B cell (primary cell): ENCODE results near the gene DACH1. TPM values are rescaled to one million over a fixed set of nuclear protein-coding genes. Genes with fewer than 3 reads are reported as not detected.

ENCODE experiments used
- ATAC-seq: fragments of 200-7000 bp; cut with Tn5 transposase; one replicate; pipeline ENCODE4 v1.10.0; 2021; ENCODE audit warnings: low read depth, mild to moderate bottlenecking, moderate number of reproducible peaks, moderate library complexity
- CTCF ChIA-PET: fragments of 350-600 bp; sonication (Branson Sonifier 250); formaldehyde crosslinking; loops from one replicate; lab custom pipeline; 2021; ENCODE audit warnings: antibody characterized with exemption, inconsistent platforms; lab: Charles Lee
- POLR2A ChIA-PET: fragments of 350-600 bp; sonication (Branson Sonifier 250); formaldehyde crosslinking; loops from one replicate; lab custom pipeline; 2021; ENCODE audit warnings: antibody characterized with exemption; lab: Charles Lee
- DNase-seq: peaks from one replicate; pipeline ENCODE4 v3.0.0; 2013
- H2AFZ ChIP-seq: 2 replicates; pipeline ENCODE4 v1.6.1; 2012; ENCODE audit warnings: mild to moderate bottlenecking, low read depth, low read length; ENCODE audit not compliant: insufficient read depth, poor library complexity, severe bottlenecking
- H3K27ac ChIP-seq, 2 donors: 1 replicate in 1 of 2; 2 replicates in 1 of 2; pipeline ENCODE4 v1.5.1; 2012 to 2013; ENCODE audit warnings: low read length in 2 of 2, mild to moderate bottlenecking in 2 of 2, moderate library complexity in 1 of 2
- H3K27me3 ChIP-seq, 4 experiments: fragments of 200-600 bp in 1 of 4; sonication (generic) in 1 of 4; replicated peaks in 1 of 4; 1 replicate in 2 of 4; 2 replicates in 2 of 4; pipeline versions ENCODE4 v1.6.1 to v1.7.0; 2013 to 2016; ENCODE audit warnings: low read length in 3 of 4, mild to moderate bottlenecking in 2 of 4, mixed read lengths in 1 of 4, moderate library complexity in 1 of 4; ENCODE audit not compliant: insufficient read depth in 4 of 4, control insufficient read depth in 3 of 4; ENCODE audit errors: control extremely low read depth in 1 of 4
- H3K36me3 ChIP-seq, 2 experiments: replicated peaks in 1 of 2; 1 replicate in 1 of 2; 2 replicates in 1 of 2; pipeline versions ENCODE4 v1.6.1 to v1.7.1; 2013; ENCODE audit warnings: low read length in 1 of 2; ENCODE audit not compliant: insufficient read depth in 2 of 2, control insufficient read depth in 1 of 2; ENCODE audit errors: control extremely low read depth in 1 of 2, extremely low read depth in 1 of 2
- H3K4me1 ChIP-seq, 2 donors: fragments of 200-600 bp in 1 of 2; sonication (generic) in 1 of 2; 1 replicate in 1 of 2; 2 replicates in 1 of 2; pipeline versions ENCODE4 v1.5.1 to v1.6.1; 2013 to 2017; ENCODE audit warnings: low read length in 2 of 2; ENCODE audit not compliant: control insufficient read depth in 2 of 2, insufficient read depth in 2 of 2
- H3K4me2 ChIP-seq: replicated peaks from 2 replicates; pipeline ENCODE3; 2012; ENCODE audit warnings: mild to moderate bottlenecking, low read depth, low read length; ENCODE audit not compliant: poor library complexity, severe bottlenecking
- H3K4me3 ChIP-seq, 5 experiments: fragments of 200-600 bp in 1 of 5; sonication (generic) in 1 of 5; 1 replicate in 3 of 5; 2 replicates in 2 of 5; pipeline versions ENCODE4 v1.5.1 to v1.7.0; 2011 to 2016; ENCODE audit warnings: low read length in 4 of 5, mild to moderate bottlenecking in 4 of 5, low read depth in 2 of 5, control low read depth in 1 of 5, moderate library complexity in 1 of 5; ENCODE audit not compliant: insufficient read depth in 1 of 5; ENCODE audit errors: control extremely low read depth in 1 of 5, extremely low read depth in 1 of 5
- H3K79me2 ChIP-seq: fragments of 200-600 bp; sonication (generic); one replicate; pipeline ENCODE4 v1.6.0; 2016; ENCODE audit warnings: low read length; ENCODE audit not compliant: control insufficient read depth, insufficient read depth
- H3K9ac ChIP-seq: fragments of 200-600 bp; sonication (generic); 2 replicates; pipeline ENCODE4 v1.6.1; 2017; ENCODE audit warnings: mild to moderate bottlenecking, low read length, moderate library complexity
- H3K9me3 ChIP-seq, 3 donors: one replicate each; pipeline versions ENCODE4 v1.6.1 to v1.7.1; 2013; ENCODE audit warnings: low read length in 2 of 3; ENCODE audit not compliant: control insufficient read depth in 2 of 3, insufficient read depth in 1 of 3; ENCODE audit errors: control extremely low read depth in 1 of 3
- H4K20me1 ChIP-seq: 2 replicates; pipeline ENCODE4 v1.6.0; 2012; ENCODE audit warnings: mild to moderate bottlenecking, low read length; ENCODE audit not compliant: insufficient read depth, control insufficient read depth, poor library complexity, severe bottlenecking
- H3K27ac Mint-ChIP-seq: one replicate; pipeline ENCODE4 v1.8.0; 2021; ENCODE audit warnings: mixed read lengths
- H3K27me3 Mint-ChIP-seq: one replicate; pipeline ENCODE4 v1.8.0; 2021; ENCODE audit warnings: mixed read lengths
- H3K4me1 Mint-ChIP-seq: one replicate; pipeline ENCODE4 v1.8.0; 2021; ENCODE audit warnings: mixed read lengths
- H3K4me3 Mint-ChIP-seq: one replicate; pipeline ENCODE4 v1.8.0; 2021; ENCODE audit warnings: mixed read lengths
- H3K9me3 Mint-ChIP-seq: one replicate; pipeline ENCODE4 v1.8.0; 2022; ENCODE audit warnings: mixed read lengths; ENCODE audit not compliant: insufficient read depth
- CTCF ChIP-seq: fragments of 200-600 bp; IDR thresholded peaks from one replicate; pipeline ENCODE4 v1.8.0; 2022; ENCODE audit warnings: antibody characterized with exemption, mild to moderate bottlenecking
- EZH2 ChIP-seq: IDR thresholded peaks from 2 replicates; pipeline ENCODE4 v1.6.1; 2012; ENCODE audit warnings: borderline replicate concordance, low read depth, mild to moderate bottlenecking, moderate library complexity, low read length; ENCODE audit not compliant: insufficient read depth, poor library complexity, severe bottlenecking
- WGBS: methylation state at CpG from one replicate; pipeline ENCODE4 v1.1.5; 2013; ENCODE audit warnings: missing lambda C conversion rate; ENCODE audit not compliant: insufficient coverage; 5-methylcytosine and 5-hydroxymethylcytosine counted together
- intact Hi-C: fragments of 100-400 bp; cut with micrococcal nuclease; formaldehyde crosslinking; loops from one replicate; pipeline ENCODE4 v1.10.0; 2022
- polyA plus RNA-seq: library from polyadenylated mRNA; depleted of rRNA; stranded (reverse); fragments of >200 nt; gene quantifications from 2 replicates; pipeline ENCODE4 v1.2.3, GENCODE V29; 2012
- total RNA-seq, 2 donors: library from RNA; stranded (reverse); fragments of 120-200 nt in 1 of 2; gene quantifications; 1 replicate in 1 of 2; 2 replicates in 1 of 2; pipeline versions ENCODE4 v1.2.3 to v1.2.4, GENCODE V29; 2013 to 2022

DACH1 gene
- total and polyA plus RNA-seq, 2 donors (not counting 1 experiment from before 2014, with no cell fraction given) = not detected

DNA sequence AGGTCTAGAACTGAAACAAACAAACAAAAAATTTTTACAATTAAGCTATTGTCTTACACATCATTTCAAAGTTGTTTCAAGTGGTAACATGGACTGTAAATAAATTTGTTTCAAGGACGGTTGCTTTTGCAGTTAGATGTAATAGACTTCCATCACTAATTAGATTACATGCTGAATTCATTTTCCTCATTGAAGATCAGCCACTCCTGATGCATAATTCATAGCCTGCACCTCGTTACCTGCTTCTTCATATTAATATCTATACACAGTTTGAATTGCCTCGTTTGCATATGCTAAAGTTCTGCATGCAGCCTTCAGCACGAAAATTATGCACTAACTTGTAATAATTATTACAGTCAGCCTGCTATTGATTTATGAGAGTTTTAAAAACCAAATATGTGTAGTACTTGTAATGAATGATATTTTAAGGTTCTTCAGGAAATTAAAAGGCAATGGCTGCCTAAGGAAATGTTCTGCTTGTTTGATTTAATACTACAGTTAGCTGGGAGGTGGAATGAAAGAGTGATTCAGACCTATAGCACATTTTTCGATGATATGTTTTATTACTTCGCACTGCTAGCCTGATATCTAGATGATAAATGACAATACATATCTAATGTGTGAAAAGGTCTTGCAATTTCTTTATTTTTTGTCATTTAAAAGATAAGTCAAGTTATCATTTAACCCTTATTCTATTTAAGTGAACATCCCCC, 184.9 kb downstream of the DACH1 start:
- Histone ChIP-seq H3K9ac (no peak overlapping the region), H3K27ac (no peak overlapping the region), H3K4me2 (no peak overlapping the region), H3K27me3 (no peaks in the 10 kb centered on the region), H3K4me3 (no peak overlapping the region), H3K9me3 (peaks cover 0 to 6% (median 0%) of the 10 kb centered on the region in 3 donors), H3K4me1 (no peaks in the 10 kb centered on the region), H4K20me1 (no peaks in the 10 kb centered on the region), H3K79me2 (no peaks in the 10 kb centered on the region), H3K36me3 (no peaks in the 10 kb centered on the region), H2AFZ (no peak overlapping the region)
- no peak for DNase-seq
- WGBS = 100% methylated on average over 1 of the region's 6 CpGs
- Mint-ChIP-seq H3K27ac (no peak overlapping the region), H3K4me1 (no peaks in the 10 kb centered on the region), H3K9me3 (no peaks in the 10 kb centered on the region), H3K27me3 (no peaks in the 10 kb centered on the region), H3K4me3 (no peak overlapping the region)
- CTCF ChIA-PET = no interaction called here
- ATAC-seq = no peak
- POLR2A ChIA-PET = no interaction called here
- TF ChIP-seq EZH2 = no peak
- intact Hi-C loops = no loop called here

GRCh38 chr13:71677124-71677523, 189.9 kb downstream of the DACH1 start:
- H3K36me3 ChIP-seq = no peaks in the 10 kb centered on the region
- Mint-ChIP-seq H3K4me1 (no peaks in the 10 kb centered on the region), H3K27me3 (no peaks in the 10 kb centered on the region), H3K9me3 (no peaks in the 10 kb centered on the region), H3K27ac (no peak overlapping the region), H3K4me3 (no peak overlapping the region)
- H4K20me1 ChIP-seq = no peaks in the 10 kb centered on the region
- CTCF ChIA-PET = no interaction called here
- no peaks in the 10 kb centered on the region for H3K27me3 ChIP-seq
- H3K27ac ChIP-seq = no peak overlapping the region
- POLR2A ChIA-PET = no interaction called here
- 100% methylated on average over 1 of the region's 2 CpGs for WGBS
- H3K79me2 ChIP-seq = no peaks in the 10 kb centered on the region
- intact Hi-C loops = no loop called here
- no peak overlapping the region for H3K4me3 ChIP-seq
- no peak for DNase-seq
- no peaks in the 10 kb centered on the region for H3K4me1 ChIP-seq
- TF ChIP-seq CTCF (no peak), EZH2 (no peak)
- H3K9me3 ChIP-seq = peaks cover 0 to 12% (median 1%) of the 10 kb centered on the region in 3 donors
- H3K9ac ChIP-seq = no peak overlapping the region
- H2AFZ ChIP-seq = no peak overlapping the region
- ATAC-seq = no peak
- no peak overlapping the region for H3K4me2 ChIP-seq
